SK-N-SH (cell line): ENCODE data around the gene TMEM94. TPM values are rescaled to one million over a fixed set of nuclear protein-coding genes. Genes with fewer than 3 reads are reported as not detected.

Source experiments
- CTCF ChIA-PET: fragments of 300-600, 350-600 bp; formaldehyde crosslinking; extraction: SDS; loops from one replicate; lab custom pipeline; 2021; lab: Yijun Ruan, JAX
- POLR2A ChIA-PET: fragments of 350-600 bp; sonication (Branson Sonifier 250); formaldehyde crosslinking; extraction: SDS; loops from one replicate; lab custom pipeline; 2020; ENCODE audit warnings: antibody characterized with exemption, inconsistent platforms; lab: Yijun Ruan, JAX
- DNase-seq: peaks from one replicate; pipeline ENCODE4 v3.0.0; 2012
- H2AFZ ChIP-seq: fragments of 200-600 bp; sonication (generic); 2 replicates; pipeline ENCODE4 v1.8.1; 2016; ENCODE audit warnings: antibody characterized with exemption, mild to moderate bottlenecking, low read depth
- H3F3A ChIP-seq: fragments of 200-600 bp; sonication (generic); replicated peaks from 2 replicates; pipeline ENCODE3; 2016; ENCODE audit warnings: antibody characterized with exemption, mild to moderate bottlenecking; ENCODE audit not compliant: insufficient read depth
- H3K27ac ChIP-seq, 2 experiments: fragments of 200-500 bp in 1 of 2; fragments of 200-600 bp in 1 of 2; sonication (Bioruptor generic) in 1 of 2; sonication (generic), shearing (Covaris generic) in 1 of 2; 2 replicates each; pipeline versions ENCODE4 v1.5.1 to v1.6.1; 2014 to 2016; ENCODE audit warnings: low read depth in 2 of 2, inconsistent platforms in 1 of 2, low read length in 1 of 2, mild to moderate bottlenecking in 1 of 2, mixed read lengths in 1 of 2
- H3K27me3 ChIP-seq: fragments of 200-600 bp; sonication (generic), shearing (Covaris generic); 2 replicates; pipeline ENCODE4 v1.6.1; 2016; ENCODE audit warnings: mixed run types; ENCODE audit not compliant: insufficient read depth
- H3K36me3 ChIP-seq, 2 experiments: fragments of 200-500 bp in 1 of 2; fragments of 200-600 bp in 1 of 2; sonication (Bioruptor generic) in 1 of 2; sonication (generic) in 1 of 2; replicated peaks in 1 of 2; 2 replicates each; pipeline versions ENCODE3 to v1.5.1; 2014 to 2016; ENCODE audit warnings: low read length in 1 of 2, mild to moderate bottlenecking in 1 of 2; ENCODE audit not compliant: insufficient read depth in 2 of 2, control insufficient read depth in 1 of 2
- H3K4me1 ChIP-seq, 2 experiments: fragments of 200-500 bp in 1 of 2; fragments of 200-600 bp in 1 of 2; sonication (Bioruptor generic) in 1 of 2; sonication (generic), shearing (Covaris generic) in 1 of 2; 2 replicates each; pipeline versions ENCODE4 v1.5.1 to v1.6.1; 2014 to 2016; ENCODE audit warnings: low read depth in 1 of 2, low read length in 1 of 2, mixed run types in 1 of 2; ENCODE audit not compliant: insufficient read depth in 2 of 2, control insufficient read depth in 1 of 2
- H3K4me2 ChIP-seq: fragments of 200-600 bp; sonication (generic), shearing (Covaris generic); 2 replicates; pipeline ENCODE4 v1.6.1; 2017; ENCODE audit warnings: mixed run types
- H3K4me3 ChIP-seq, 2 experiments: fragments of 200-500 bp in 1 of 2; fragments of 200-600 bp in 1 of 2; sonication (Bioruptor generic) in 1 of 2; sonication (generic), shearing (Covaris generic) in 1 of 2; 2 replicates each; pipeline versions ENCODE4 v1.5.1 to v1.8.1; 2014 to 2016; ENCODE audit warnings: low read depth in 2 of 2, inconsistent platforms in 1 of 2, low read length in 1 of 2, mild to moderate bottlenecking in 1 of 2, mixed read lengths in 1 of 2, moderate library complexity in 1 of 2
- H3K79me2 ChIP-seq: fragments of 200-600 bp; sonication (generic); 2 replicates; pipeline ENCODE4 v1.8.1; 2017; ENCODE audit warnings: mild to moderate bottlenecking; ENCODE audit not compliant: insufficient read depth
- H3K9ac ChIP-seq: fragments of 200-600 bp; sonication (generic); 2 replicates; pipeline ENCODE4 v1.6.1; 2017; ENCODE audit warnings: mixed run types
- H3K9me2 ChIP-seq: fragments of 200-600 bp; sonication (generic); 2 replicates; pipeline ENCODE4 v1.6.1; 2017; ENCODE audit warnings: mixed run types
- H3K9me3 ChIP-seq: fragments of 200-600 bp; sonication (generic); 2 replicates; pipeline ENCODE4 v1.6.1; 2017; ENCODE audit warnings: mixed run types, mild to moderate bottlenecking, moderate library complexity
- H4K20me1 ChIP-seq: fragments of 200-600 bp; sonication (generic); 2 replicates; pipeline ENCODE4 v1.6.1; 2017; ENCODE audit warnings: mild to moderate bottlenecking, mixed run types; ENCODE audit not compliant: insufficient read depth
- CHD2 ChIP-seq: fragments of 150-350 bp; IDR thresholded peaks from 2 replicates; pipeline ENCODE4 v1.6.1; 2018; ENCODE audit warnings: low read length; ENCODE audit not compliant: partially characterized antibody
- EP300 ChIP-seq, 2 experiments: IDR thresholded peaks; 2 replicates each; pipeline versions ENCODE4 v1.4.0 to v1.6.1; 2012; ENCODE audit warnings: borderline replicate concordance in 1 of 2, low read depth in 1 of 2, low read length in 1 of 2
- EZH2phosphoT487 ChIP-seq: fragments of 200-600 bp; sonication (generic); IDR thresholded peaks from 2 replicates; pipeline ENCODE4 v1.6.1; 2017; ENCODE audit warnings: low read depth, mixed run types, mild to moderate bottlenecking, antibody characterized with exemption, moderate library complexity, borderline replicate concordance
- FOSL2 ChIP-seq: IDR thresholded peaks from 2 replicates; pipeline ENCODE4 v1.4.0; 2012; ENCODE audit warnings: low read depth, mild to moderate bottlenecking, moderate library complexity, borderline replicate concordance
- FOXJ3 ChIP-seq: sonication (generic); formaldehyde crosslinking; IDR thresholded peaks from 2 replicates; pipeline ENCODE4 v1.5.1; 2020; ENCODE audit warnings: mild to moderate bottlenecking, missing genetic modification reagents
- FOXM1 ChIP-seq: IDR thresholded peaks from 2 replicates; pipeline ENCODE4 v1.4.0; 2012; ENCODE audit warnings: low read depth, mild to moderate bottlenecking
- GATA2 ChIP-seq: sonication (generic); formaldehyde crosslinking; IDR thresholded peaks from 2 replicates; pipeline ENCODE4 v1.5.0; 2020; ENCODE audit warnings: mild to moderate bottlenecking, missing genetic modification reagents
- MXI1 ChIP-seq: IDR thresholded peaks from 2 replicates; pipeline ENCODE4 v1.6.1; 2012; ENCODE audit warnings: mild to moderate bottlenecking, low read depth, low read length, improper control_type of control experiment
- NFIC ChIP-seq: IDR thresholded peaks from 2 replicates; pipeline ENCODE4 v1.4.0; 2012; ENCODE audit warnings: borderline replicate concordance
- POLR2AphosphoS5 ChIP-seq: IDR thresholded peaks from 2 replicates; pipeline ENCODE4 v1.6.1; 2012; ENCODE audit warnings: low read depth, low read length
- RCOR1 ChIP-seq: fragments of 150-350 bp; IDR thresholded peaks from 2 replicates; pipeline ENCODE4 v1.6.1; 2017; ENCODE audit warnings: antibody characterized with exemption, low read length
- SMC3 ChIP-seq: IDR thresholded peaks from 2 replicates; pipeline ENCODE4 v1.6.1; 2012; ENCODE audit warnings: low read depth, low read length, improper control_type of control experiment
- TCF12 ChIP-seq: IDR thresholded peaks from 2 replicates; pipeline ENCODE4 v1.4.0; 2012
- YY1 ChIP-seq: IDR thresholded peaks from 2 replicates; pipeline ENCODE4 v1.4.0; 2012; ENCODE audit warnings: low read depth, mild to moderate bottlenecking
- WGBS: methylation state at CpG from one replicate; pipeline ENCODE4 v1.1.6; 2017; ENCODE audit warnings: low lambda C conversion rate; 5-methylcytosine and 5-hydroxymethylcytosine counted together
- polyA plus RNA-seq, 3 experiments: library from polyadenylated mRNA; depleted of rRNA; stranded (reverse); fragments of >200 nt; gene quantifications; 2 replicates each; pipeline ENCODE4 v1.2.3, GENCODE V29; 2012
- TF ChIP-seq, protein P1 (sequence below): IDR thresholded peaks from 2 replicates; pipeline ENCODE4 v1.4.0; 2012; ENCODE audit warnings: low read depth, borderline replicate concordance
- TF ChIP-seq, protein P2 (sequence below): IDR thresholded peaks from 2 replicates; pipeline ENCODE4 v1.4.0; 2012; ENCODE audit warnings: low read depth
- TF ChIP-seq, protein P3 (sequence below): IDR thresholded peaks from 2 replicates; pipeline ENCODE4; 2012
- TF ChIP-seq, protein P4 (sequence below): fragments of 200-600 bp; sonication (generic); IDR thresholded peaks from 2 replicates; pipeline ENCODE4 v1.6.1; 2017; ENCODE audit warnings: antibody characterized with exemption, mild to moderate bottlenecking, moderate library complexity

Gene TMEM94
- polyA plus RNA-seq, 1 of the 3 experiments (the other 2 are of a cell fraction) = 89.9 TPM

DNA sequence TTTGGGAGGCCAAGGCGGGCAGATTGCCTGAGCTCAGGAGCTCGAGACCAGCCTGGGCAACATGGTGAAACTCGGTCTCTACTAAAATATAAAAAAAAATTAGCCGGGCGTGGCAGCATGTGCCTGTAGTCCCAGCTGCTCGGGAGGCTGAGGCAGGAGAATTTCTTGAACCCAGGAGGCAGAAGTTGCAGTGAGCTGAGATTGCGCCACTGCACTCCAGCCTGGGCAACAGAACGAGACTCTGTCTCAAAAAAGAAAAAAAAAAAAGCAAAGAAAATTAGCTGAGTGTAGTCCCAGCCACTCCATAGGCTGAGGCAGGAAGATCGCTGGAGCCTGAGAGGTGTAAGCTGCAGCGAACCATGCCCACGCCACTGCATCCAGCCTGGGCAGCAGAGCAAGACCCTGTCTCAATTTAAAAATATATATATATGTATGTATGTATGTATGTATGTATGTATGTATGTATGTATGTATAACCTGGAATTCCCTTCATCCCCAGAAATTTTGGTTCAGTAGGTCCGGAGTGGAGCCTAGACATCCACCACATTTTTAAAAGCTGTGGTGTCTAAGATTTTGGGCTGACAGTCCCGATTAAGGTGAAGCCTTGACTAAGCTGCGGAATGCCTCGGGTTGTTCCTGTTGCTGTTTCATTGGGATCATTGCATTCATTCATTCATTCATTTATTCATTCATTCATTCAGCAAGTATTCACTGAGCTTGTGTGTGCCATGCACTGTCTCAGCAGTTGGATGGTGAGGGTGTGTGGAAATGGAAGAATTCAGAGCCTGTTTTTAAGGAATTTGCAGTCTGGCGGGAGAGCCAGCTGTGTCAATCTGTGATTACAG lies 25.9 kb downstream of the TMEM94 start (continued):
- no peak for TF ChIP-seq POLR2AphosphoS5
- no peak for TF ChIP-seq FOXJ3

DNA sequence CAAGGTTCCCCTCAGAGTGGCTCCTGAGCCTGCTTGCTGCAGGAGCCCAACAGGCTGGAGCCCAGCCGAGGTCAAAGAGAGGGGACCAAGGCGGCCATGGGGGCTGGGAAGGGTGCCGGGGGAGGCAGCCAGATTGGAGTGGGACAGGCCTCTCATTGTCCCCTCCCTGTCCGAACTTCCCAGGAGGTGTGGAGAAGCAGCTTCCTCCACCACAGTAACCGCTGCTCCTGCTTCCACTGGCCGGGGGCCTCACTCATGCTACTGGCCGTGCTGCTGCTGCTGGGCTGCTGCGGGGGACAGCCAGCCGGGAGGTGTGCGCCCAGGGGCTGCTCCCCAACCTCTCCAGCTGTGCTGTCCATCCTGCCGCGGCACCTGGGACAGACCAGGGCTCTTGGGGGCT lies 29.3 kb downstream of the TMEM94 start:
- H3K4me1 ChIP-seq = peaks cover 0 to 10% of the 10 kb centered on the region in 2 experiments; a peak in 1 of 4 replicates
- peaks cover 22% of the 10 kb centered on the region for H4K20me1 ChIP-seq
- H3K79me2 ChIP-seq = peaks cover 20% of the 10 kb centered on the region; the same call in 1 of the 2 replicates
- H3F3A ChIP-seq = no peaks in the 10 kb centered on the region
- no peak overlapping the region for H3K27ac ChIP-seq
- peaks cover 0 to 13% of the 10 kb centered on the region in 2 experiments for H3K36me3 ChIP-seq
- H3K27me3 ChIP-seq = no peaks in the 10 kb centered on the region
- no peaks in the 10 kb centered on the region for H3K9me3 ChIP-seq
- no peak overlapping the region for H3K9ac ChIP-seq
- no peak overlapping the region for H3K4me2 ChIP-seq
- no peak overlapping the region for H2AFZ ChIP-seq
- no peak for DNase-seq
- CTCF ChIA-PET = interaction anchor here (0.7 to 1.8 kb wide), 5 partner anchors 9 to 215 kb away, joined by 3 to 6 read pairs (median 3); partner anchors contain the start of gene MIF4GD
- no peak overlapping the region for H3K4me3 ChIP-seq
- H3K9me2 ChIP-seq = no peaks in the 10 kb centered on the region
- WGBS = 93% methylated on average over 8 of the region's 12 CpGs
- POLR2A ChIA-PET = no interaction called here
- TF ChIP-seq, protein P1, sequence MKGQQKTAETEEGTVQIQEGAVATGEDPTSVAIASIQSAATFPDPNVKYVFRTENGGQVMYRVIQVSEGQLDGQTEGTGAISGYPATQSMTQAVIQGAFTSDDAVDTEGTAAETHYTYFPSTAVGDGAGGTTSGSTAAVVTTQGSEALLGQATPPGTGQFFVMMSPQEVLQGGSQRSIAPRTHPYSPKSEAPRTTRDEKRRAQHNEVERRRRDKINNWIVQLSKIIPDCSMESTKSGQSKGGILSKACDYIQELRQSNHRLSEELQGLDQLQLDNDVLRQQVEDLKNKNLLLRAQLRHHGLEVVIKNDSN = no peak
- TF ChIP-seq, protein P2, sequence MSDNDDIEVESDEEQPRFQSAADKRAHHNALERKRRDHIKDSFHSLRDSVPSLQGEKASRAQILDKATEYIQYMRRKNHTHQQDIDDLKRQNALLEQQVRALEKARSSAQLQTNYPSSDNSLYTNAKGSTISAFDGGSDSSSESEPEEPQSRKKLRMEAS = no peak

DNA sequence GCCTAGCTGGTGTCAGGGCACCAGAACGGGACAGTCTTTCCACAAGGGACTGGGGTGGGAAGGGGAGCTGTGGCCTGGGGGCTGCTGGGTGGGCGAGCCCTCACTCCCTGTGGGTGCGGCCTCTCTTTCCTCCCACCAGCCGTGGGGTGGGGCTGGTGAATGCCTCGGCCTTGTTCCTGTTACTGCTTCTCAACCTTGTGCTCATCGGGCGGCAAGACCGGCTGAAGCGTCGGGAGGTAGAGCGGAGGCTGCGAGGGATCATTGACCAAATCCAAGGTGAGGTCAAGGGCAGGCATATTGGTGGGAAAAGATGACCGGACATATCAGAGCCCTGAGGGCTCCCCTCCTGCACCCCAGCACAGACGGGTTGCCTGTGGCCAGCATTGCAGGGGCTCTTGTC lies 29.7 kb downstream of the TMEM94 start:
- Histone ChIP-seq H3K79me2 (peaks cover 20% of the 10 kb centered on the region; the same call in 1 of the 2 replicates), H2AFZ (no peak overlapping the region), H3K4me1 (peaks cover 0 to 10% of the 10 kb centered on the region in 2 experiments; a peak in 1 of 4 replicates), H3K4me3 (no peak overlapping the region), H3K27ac (no peak overlapping the region), H3K4me2 (no peak overlapping the region), H3K9ac (no peak overlapping the region), H3K27me3 (no peaks in the 10 kb centered on the region), H3K9me2 (no peaks in the 10 kb centered on the region), H3K36me3 (peaks cover 0 to 17% of the 10 kb centered on the region in 2 experiments), H4K20me1 (peaks cover 18% of the 10 kb centered on the region), H3F3A (no peaks in the 10 kb centered on the region), H3K9me3 (no peaks in the 10 kb centered on the region)
- CTCF ChIA-PET = interaction anchor here (0.7 to 1.8 kb wide), 4 partner anchors 12 to 215 kb away, joined by 3 to 6 read pairs (median 4); partner anchors contain the start of genes MIF4GD and SMIM5
- no peak for TF ChIP-seq CHD2
- TF ChIP-seq FOSL2 = no peak
- no peak for TF ChIP-seq FOXM1
- no peak for TF ChIP-seq TCF12
- no peak for TF ChIP-seq YY1
- TF ChIP-seq RCOR1 = no peak
- TF ChIP-seq MXI1 = no peak
- no peak for TF ChIP-seq POLR2AphosphoS5
- no peak for TF ChIP-seq GATA2 (CRISPR knock-in tag)
- TF ChIP-seq, protein P3, sequence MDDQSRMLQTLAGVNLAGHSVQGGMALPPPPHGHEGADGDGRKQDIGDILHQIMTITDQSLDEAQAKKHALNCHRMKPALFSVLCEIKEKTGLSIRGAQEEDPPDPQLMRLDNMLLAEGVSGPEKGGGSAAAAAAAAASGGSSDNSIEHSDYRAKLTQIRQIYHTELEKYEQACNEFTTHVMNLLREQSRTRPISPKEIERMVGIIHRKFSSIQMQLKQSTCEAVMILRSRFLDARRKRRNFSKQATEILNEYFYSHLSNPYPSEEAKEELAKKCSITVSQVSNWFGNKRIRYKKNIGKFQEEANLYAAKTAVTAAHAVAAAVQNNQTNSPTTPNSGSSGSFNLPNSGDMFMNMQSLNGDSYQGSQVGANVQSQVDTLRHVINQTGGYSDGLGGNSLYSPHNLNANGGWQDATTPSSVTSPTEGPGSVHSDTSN = no peak
- TF ChIP-seq, protein P2 = no peak
- no peak for TF ChIP-seq NFIC
- no peak for TF ChIP-seq SMC3
- TF ChIP-seq, protein P4, sequence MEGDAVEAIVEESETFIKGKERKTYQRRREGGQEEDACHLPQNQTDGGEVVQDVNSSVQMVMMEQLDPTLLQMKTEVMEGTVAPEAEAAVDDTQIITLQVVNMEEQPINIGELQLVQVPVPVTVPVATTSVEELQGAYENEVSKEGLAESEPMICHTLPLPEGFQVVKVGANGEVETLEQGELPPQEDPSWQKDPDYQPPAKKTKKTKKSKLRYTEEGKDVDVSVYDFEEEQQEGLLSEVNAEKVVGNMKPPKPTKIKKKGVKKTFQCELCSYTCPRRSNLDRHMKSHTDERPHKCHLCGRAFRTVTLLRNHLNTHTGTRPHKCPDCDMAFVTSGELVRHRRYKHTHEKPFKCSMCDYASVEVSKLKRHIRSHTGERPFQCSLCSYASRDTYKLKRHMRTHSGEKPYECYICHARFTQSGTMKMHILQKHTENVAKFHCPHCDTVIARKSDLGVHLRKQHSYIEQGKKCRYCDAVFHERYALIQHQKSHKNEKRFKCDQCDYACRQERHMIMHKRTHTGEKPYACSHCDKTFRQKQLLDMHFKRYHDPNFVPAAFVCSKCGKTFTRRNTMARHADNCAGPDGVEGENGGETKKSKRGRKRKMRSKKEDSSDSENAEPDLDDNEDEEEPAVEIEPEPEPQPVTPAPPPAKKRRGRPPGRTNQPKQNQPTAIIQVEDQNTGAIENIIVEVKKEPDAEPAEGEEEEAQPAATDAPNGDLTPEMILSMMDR = no peak
- TF ChIP-seq, protein P1 = no peak
- TF ChIP-seq EZH2phosphoT487 = no peak
- no peak for TF ChIP-seq EP300 (IDR thresholded peaks at IDR 0.05; ENCODE audit: borderline replicate concordance in 1 of 2, low read depth in 1 of 2, low read length in 1 of 2)
- 93% methylated on average over 14 of the region's 14 CpGs for WGBS
- POLR2A ChIA-PET = no interaction called here
- no peak for DNase-seq
